NOMO-1 (cell line): Measurements from ENCODE around the gene NAA16.
A peak's percentile ranks its signal among the peaks of the same experiment; 100 is the strongest.

Experiments
- DNase-seq, 2 experiments: peaks; one replicate each; lab custom pipeline; 2025; ENCODE audit not compliant: unreplicated experiment in 2 of 2; lab: John Stamatoyannopoulos, UW

The NAA16 gene

GRCh38 chr13:41302743-41303142 lies 8.3 kb upstream of the NAA16 start:
- no peak for DNase-seq

GRCh38 chr13:41304551-41304950 lies 6.5 kb upstream of the NAA16 start:
- no peak for DNase-seq

- no peak for DNase-seq
Measured at GRCh38 chr13:41306271-41307145, 4.6 kb upstream of the NAA16 start.

- DNase-seq, result no peak
Measured at GRCh38 chr13:41307884-41308640, 3.0 kb upstream of the NAA16 start.

- DNase-seq, result peak; percentile 61 to 80
Measured at GRCh38 chr13:41311406-41312175, 524 bp downstream of the NAA16 start.

GRCh38 chr13:41312176-41312500 lies 1.1 kb downstream of the NAA16 start:
- DNase-seq, result peak in 1 of 2 experiments; percentile 34

- no peak for DNase-seq
Measured at GRCh38 chr13:41313117-41313516, 2.0 kb downstream of the NAA16 start.

GRCh38 chr13:41313659-41314197 lies 2.7 kb downstream of the NAA16 start:
- no peak for DNase-seq

- DNase-seq, result no peak
Measured at GRCh38 chr13:41315443-41316047, 4.5 kb downstream of the NAA16 start.

- DNase-seq, result no peak
Measured at GRCh38 chr13:41317243-41317642, 6.2 kb downstream of the NAA16 start.

GRCh38 chr13:41325752-41326151 lies 14.7 kb downstream of the NAA16 start:
- no peak for DNase-seq

GRCh38 chr13:41326661-41327060 lies 15.6 kb downstream of the NAA16 start:
- DNase-seq, result no peak

GRCh38 chr13:41327994-41328790 lies 17.1 kb downstream of the NAA16 start:
- no peak for DNase-seq

- DNase-seq, result no peak
Measured at GRCh38 chr13:41332829-41333228, 21.8 kb downstream of the NAA16 start.

- no peak for DNase-seq
Measured at GRCh38 chr13:41334810-41335209, 23.7 kb downstream of the NAA16 start.

GRCh38 chr13:41344358-41344757 lies 33.3 kb downstream of the NAA16 start:
- DNase-seq, result no peak

GRCh38 chr13:41345165-41345913 lies 34.3 kb downstream of the NAA16 start:
- DNase-seq, result no peak

- no peak for DNase-seq
Measured at GRCh38 chr13:41345914-41346589, 35.0 kb downstream of the NAA16 start.
